Fibroblast of skin of abdomen (primary cell): ENCODE data around the gene WDR43. TPM values are rescaled to one million over a fixed set of nuclear protein-coding genes. Genes with fewer than 3 reads are reported as not detected.

Experiments
- DNase-seq: peaks from one replicate; pipeline ENCODE4 v3.0.0-alpha.2; 2013
- polyA plus RNA-seq, 2 experiments: library from polyadenylated mRNA; unstranded; fragments of 120-200 nt; gene quantifications; one replicate each; pipeline ENCODE4 v1.2.1, GENCODE V29; 2013; ENCODE audit not compliant: insufficient read length in 2 of 2

Gene WDR43, protein sequence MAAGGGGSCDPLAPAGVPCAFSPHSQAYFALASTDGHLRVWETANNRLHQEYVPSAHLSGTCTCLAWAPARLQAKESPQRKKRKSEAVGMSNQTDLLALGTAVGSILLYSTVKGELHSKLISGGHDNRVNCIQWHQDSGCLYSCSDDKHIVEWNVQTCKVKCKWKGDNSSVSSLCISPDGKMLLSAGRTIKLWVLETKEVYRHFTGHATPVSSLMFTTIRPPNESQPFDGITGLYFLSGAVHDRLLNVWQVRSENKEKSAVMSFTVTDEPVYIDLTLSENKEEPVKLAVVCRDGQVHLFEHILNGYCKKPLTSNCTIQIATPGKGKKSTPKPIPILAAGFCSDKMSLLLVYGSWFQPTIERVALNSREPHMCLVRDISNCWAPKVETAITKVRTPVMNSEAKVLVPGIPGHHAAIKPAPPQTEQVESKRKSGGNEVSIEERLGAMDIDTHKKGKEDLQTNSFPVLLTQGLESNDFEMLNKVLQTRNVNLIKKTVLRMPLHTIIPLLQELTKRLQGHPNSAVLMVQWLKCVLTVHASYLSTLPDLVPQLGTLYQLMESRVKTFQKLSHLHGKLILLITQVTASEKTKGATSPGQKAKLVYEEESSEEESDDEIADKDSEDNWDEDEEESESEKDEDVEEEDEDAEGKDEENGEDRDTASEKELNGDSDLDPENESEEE
- 40.9 TPM for polyA plus RNA-seq (2013, experiment 1 of 2; ENCODE audit: insufficient read length)
- 36.4 TPM for polyA plus RNA-seq (2013, experiment 2 of 2; ENCODE audit: insufficient read length)

GRCh38 chr2:28894470-28895188 is at the start of gene WDR43:
Gene WDR43 (plus strand): TSS chr2:28894667. CDS start chr2:28894699, 32 bp downstream.
- DNase-seq = peak; percentile 99

DNA sequence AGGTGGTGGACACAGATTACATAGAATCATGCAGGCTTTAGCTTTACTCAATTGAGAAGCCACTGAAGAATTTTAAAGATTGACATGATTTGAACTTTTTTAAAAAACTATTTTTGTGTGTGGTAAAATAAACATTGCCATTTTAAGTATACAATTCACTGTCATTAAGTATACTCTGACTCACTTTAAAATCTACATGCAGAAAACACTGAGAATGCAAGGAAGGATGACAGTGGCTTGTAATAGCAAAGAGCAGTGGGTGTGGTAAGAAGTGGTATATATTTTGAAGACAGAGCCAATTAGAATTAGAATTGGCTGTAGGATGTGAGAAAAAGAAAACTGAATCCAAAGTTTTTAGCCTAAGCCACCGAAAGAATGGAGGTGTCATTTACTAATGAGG is 39.3 kb upstream of the WDR43 start:
- DNase-seq = no peak

DNA sequence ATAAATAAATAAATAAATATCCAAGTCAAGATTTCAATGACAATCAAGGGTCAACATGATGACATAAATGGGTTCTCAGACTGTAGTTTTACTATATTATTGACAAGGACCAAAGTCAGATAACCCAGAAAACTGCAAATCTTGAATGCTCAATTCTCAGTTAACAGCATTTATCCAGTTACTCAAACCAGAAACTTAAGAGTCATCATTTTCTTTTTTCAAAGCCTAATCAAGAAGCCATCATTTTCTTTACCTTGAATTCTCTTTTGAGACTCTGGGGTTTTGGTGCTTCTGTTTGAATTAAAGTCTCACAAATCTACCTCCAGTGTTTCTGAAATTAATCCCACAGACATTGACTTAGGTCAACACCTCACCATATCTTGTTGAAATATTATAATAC is 38.5 kb upstream of the WDR43 start:
- no peak for DNase-seq

DNA sequence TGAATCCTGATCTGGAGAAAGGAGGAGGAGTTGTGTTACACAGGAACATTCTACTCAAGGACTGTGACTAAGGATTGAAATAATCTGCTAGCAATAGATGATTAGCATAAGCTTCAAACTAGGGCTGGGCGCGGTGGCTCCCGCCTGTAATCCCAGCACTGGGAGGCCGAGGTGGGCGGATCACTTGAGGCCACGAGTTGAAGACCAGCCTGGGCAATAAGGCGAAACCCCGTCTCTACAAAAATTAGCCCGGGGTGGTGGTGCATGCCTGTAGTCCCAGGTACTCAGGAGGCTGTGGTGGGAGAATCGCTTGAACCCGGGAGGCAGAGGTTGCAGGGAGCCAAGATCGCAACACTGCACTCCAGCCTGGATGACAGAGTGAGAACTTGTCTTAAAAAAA is 25.9 kb upstream of the WDR43 start:
- no peak for DNase-seq

DNA sequence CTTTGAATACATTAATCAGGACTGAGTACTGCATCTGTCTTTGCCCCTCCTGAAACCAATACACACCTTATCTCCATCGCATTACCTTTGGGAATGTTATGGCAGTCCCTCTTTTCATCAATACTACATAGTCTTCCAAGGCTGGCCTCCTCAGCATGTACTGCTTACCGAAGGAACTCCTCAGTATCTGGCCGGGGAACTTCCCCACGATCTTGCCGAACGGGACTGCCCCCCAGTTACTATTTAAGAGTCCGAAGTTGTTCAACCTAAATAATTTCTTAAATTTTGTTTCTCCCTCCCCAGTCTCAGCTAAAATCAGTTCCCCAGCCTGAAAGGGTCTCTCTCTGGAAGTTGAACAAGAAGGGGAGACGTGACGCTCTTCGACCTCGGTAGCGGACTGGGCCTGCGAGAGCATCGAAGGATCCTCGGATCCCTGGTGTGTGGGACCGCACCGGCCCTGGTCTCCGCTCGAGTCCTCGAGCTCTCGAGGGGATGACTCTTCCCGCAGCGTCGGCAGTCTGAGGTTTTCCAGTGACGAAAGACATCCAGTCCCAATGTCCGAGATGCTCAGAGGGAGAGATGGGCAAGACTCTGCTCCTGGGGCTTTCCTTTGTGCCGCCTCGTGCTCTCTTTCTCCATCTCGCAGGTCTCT is 24.8 kb upstream of the WDR43 start:
- DNase-seq = no peak

GRCh38 chr2:28870146-28870891 is 24.1 kb upstream of the WDR43 start, which contains the start of gene TRMT61B:
Gene TRMT61B (minus strand): TSS chr2:28870309. CDS start chr2:28870277, 32 bp downstream.
- peak; percentile 94 for DNase-seq

GRCh38 chr2:28871620-28872019 is 22.8 kb upstream of the WDR43 start:
- DNase-seq = no peak

- DNase-seq = no peak
Measured at GRCh38 chr2:28880193-28880592, 14.3 kb upstream of the WDR43 start.

GRCh38 chr2:28893488-28893887 is 979 bp upstream of the WDR43 start:
- no peak for DNase-seq

DNA sequence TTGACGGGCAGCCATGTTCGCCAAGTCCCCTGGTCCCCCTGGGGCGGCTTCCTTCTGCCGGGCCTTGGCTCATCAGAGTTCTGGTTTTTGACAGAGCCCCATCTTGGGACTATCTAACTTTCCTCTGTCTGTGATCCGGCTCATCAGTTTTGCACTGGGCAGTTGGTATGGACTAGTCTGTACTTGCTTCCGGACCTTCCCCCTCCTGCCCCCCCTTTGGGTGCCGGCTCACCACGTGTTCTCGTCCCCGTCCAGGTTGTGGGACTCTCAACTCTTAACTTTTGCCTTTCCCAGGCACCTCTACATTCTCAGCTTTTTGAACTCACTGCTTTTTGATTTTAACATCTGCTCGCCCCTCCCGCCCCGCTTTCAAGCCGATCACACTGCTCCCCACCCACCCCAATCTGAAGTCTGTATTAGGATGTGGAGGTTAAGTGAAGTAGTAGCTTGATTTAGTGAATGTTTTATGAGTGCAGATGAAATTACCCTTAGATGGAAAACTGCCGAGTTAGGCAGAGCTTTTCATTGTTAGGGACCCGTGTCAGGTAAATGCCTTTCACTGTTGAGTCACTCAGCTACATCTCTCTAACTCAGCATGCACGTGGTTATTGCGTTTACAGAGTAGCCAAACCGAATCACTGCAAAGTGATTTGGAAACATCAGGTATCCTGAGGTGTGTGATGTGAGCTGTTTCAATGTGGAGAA is 874 bp downstream of the WDR43 start:
- peak; percentile 23 for DNase-seq

GRCh38 chr2:28896906-28897305 is 2.4 kb downstream of the WDR43 start:
- DNase-seq = peak; percentile 50

DNA sequence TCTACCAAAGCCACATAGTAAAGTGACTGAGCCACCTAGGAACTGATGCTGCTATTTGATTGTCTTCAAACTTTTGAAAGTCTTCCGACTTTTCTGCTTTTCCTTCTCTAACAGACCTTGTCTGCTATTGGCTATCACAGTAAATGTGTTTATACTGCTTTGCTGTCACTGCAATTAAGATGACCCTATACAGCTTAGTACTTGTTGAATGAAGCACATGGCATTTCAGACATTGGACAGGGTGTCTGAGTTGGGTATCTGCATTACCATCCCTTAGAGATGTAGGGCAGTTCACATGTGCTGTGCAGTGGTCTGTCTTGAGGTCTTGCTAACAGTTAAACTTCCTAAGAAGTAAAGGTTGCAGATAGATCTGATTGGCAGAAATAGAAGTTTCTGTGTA is 3.6 kb downstream of the WDR43 start:
- DNase-seq = no peak

- DNase-seq = no peak
Measured at GRCh38 chr2:28901202-28901601, 6.7 kb downstream of the WDR43 start.

GRCh38 chr2:28901841-28902240 is 7.4 kb downstream of the WDR43 start:
- no peak for DNase-seq

- no peak for DNase-seq
Measured at GRCh38 chr2:28902584-28902983, 8.1 kb downstream of the WDR43 start.

GRCh38 chr2:28904295-28904694 is 9.8 kb downstream of the WDR43 start:
- DNase-seq = peak; percentile 36

DNA sequence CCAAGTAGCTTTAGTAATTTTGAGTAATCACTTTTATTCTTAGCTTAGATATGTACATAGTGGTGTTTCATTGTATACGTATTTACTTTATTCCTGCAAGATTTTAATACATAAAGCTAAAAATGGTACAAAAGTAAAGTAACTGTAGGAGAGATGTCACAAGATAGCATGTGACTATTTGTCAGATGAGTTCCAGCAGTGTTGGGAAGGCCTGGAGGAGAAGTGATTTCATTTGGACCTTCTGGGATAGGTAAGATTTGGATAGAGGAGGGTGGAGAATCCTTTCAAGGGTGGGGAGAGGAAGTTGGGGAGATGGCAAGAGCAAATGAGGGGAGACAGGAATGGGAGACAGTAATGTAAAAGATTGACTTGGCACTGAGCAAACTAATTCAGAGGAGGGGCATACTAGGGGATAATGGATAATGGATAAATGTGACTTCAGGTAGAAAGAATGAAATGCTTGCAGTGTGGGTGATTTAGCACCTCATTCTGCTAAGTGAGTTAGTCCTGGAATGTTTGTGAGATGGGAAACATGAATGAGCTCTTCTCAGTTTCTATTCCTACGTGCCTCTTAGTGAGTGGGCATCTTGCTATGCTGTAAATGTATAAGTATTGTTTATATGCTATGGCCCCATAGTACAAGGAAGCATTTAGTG is 10.5 kb downstream of the WDR43 start:
- DNase-seq = no peak

DNA sequence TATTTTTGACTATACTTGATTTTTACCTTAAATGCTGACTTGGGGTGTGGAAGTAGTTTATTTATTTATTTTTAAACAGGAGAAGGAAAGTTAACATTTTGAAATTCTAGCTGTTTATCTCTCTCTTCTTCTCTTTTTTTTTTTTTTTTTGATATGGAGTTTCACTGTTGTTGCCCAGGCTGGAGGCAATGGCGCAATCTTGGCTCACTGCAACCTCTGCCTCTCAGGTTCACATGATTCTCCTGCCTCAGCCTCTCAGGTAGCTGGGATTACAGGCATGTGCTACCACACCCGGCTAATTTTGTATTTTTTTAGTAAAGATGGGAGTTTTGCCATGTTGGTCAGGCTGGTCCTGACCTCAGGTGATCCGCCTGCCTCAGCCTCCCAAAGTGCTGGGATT is 11.1 kb downstream of the WDR43 start:
- DNase-seq = no peak

GRCh38 chr2:28906376-28906775 is 11.9 kb downstream of the WDR43 start:
- DNase-seq = no peak

DNA sequence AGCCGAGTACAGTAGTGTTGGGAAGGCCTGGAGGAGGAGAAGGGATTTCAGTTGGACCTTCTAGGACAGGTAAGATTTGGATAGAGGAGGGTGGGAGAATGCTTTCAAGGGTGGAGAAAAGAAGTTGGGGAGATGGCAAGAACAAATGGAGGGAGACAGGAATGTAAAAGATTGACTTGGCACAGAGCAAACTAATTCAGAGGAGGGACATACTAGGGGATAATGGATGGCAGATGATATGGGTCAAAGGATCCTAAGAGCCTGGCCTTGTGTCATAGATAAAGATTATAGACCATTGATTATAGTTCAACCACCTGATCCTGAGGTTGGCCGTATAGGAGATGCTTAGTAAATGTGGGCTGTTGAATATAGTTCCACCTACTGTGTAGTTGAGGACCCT is 12.4 kb downstream of the WDR43 start:
- DNase-seq = no peak

DNA sequence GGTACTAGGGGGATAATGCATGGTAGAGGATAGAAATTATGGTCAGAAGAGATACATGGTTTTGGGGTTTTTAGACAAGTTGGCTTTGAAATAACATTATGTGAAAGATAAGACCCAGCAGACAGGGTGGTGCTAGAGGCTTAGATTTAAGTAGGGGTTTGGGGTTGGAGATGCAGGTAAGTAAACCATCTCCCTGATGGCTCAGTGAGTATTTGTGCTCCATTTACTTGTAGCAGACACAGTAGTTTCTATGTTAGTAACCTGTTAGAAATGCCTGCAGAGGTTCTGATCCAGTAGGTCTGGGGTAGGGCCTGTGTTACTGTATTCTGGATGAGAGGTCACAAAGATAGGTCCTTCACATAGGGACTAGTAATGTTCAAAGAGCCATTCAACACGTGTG is 13.7 kb downstream of the WDR43 start:
- DNase-seq = no peak
